Memory B cell (primary cell): Measurements from ENCODE around the gene SOHLH1.
"Not testable (repeated sequence)": the region's sequence is repeated elsewhere in the genome, so short reads cannot be mapped to it uniquely, and the experiment has no call there.

ENCODE experiments used
- ATAC-seq: fragments of 150-1000 bp; cut with Tn5 transposase; 2 replicates; pipeline ENCODE4 v1.10.0; 2021; ENCODE audit warnings: low read depth, mild to moderate bottlenecking, moderate library complexity
- DNase-seq, 2 donors: peaks; one replicate each; pipeline ENCODE4 v3.0.0; 2022; ENCODE audit warnings: low spot score in 2 of 2
- H3K27ac Mint-ChIP-seq: one replicate; pipeline ENCODE4 v1.8.0; 2022; ENCODE audit warnings: mild to moderate bottlenecking, moderate library complexity, mixed read lengths
- H3K27me3 Mint-ChIP-seq: one replicate; pipeline ENCODE4 v1.8.0; 2022; ENCODE audit warnings: mixed read lengths
- H3K36me3 Mint-ChIP-seq: one replicate; pipeline ENCODE4 v1.8.0; 2022; ENCODE audit warnings: mild to moderate bottlenecking, mixed read lengths
- H3K4me1 Mint-ChIP-seq: one replicate; pipeline ENCODE4 v1.8.0; 2022; ENCODE audit warnings: mixed read lengths
- H3K4me3 Mint-ChIP-seq: one replicate; pipeline ENCODE4 v1.8.0; 2022; ENCODE audit warnings: mild to moderate bottlenecking, moderate library complexity, mixed read lengths
- H3K9me3 Mint-ChIP-seq: one replicate; pipeline ENCODE4 v1.8.0; 2022; ENCODE audit warnings: mixed read lengths

Gene SOHLH1

DNA sequence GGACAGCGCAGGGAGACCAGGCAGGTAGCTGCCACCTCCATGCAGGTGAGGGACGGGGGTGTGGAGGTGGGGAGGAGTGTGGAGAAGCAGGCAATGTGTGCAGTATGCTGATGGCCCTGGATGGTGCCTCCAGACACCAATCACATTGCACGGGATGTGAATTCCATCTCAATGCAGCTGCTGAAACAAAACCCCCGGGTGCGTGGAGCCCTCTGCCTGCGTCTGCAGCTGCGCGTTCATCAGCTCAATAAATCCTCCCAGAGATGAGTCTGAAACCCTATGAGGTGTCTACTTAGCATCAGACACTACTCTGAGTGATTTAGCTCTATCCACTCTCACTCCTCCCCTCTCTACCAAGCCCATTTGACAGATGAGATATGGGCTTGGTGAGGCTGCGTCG lies 10.3 kb downstream of the SOHLH1 start:
- Mint-ChIP-seq H3K27me3 (peaks cover 6% of the 10 kb centered on the region), H3K27ac (no peak overlapping the region), H3K4me1 (no peaks in the 10 kb centered on the region), H3K36me3 (no peaks in the 10 kb centered on the region), H3K9me3 (no peaks in the 10 kb centered on the region), H3K4me3 (no peak overlapping the region)
- DNase-seq (no peak), ATAC-seq (no peak)

DNA sequence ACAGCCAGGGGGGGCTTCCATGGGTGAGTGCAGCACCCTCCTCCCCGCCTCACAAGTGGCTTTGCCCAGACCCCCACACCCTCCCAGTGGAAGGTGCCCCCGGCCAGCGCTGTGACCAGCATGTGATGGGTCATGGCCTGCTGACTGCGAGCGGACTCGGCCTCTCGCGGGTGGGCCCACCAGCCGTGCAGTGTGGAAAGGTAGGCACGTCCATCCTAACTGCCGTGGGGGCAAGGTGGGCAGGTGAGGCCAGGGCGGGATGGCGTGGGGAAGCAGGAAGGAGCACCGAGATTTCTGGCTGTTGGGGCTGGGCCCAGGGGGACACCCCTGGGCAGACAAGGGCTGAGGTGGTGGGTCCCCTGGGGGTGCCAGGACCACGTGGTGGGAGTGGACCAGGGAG lies 12.1 kb downstream of the SOHLH1 start:
- H3K9me3 Mint-ChIP-seq: no peaks in the 10 kb centered on the region
- ATAC-seq (no peak), DNase-seq (no peak)
- H3K27me3 Mint-ChIP-seq: peaks cover 16% of the 10 kb centered on the region
- no peak overlapping the region for H3K27ac Mint-ChIP-seq
- no peak overlapping the region for H3K4me3 Mint-ChIP-seq
- H3K36me3 Mint-ChIP-seq: no peaks in the 10 kb centered on the region
- no peaks in the 10 kb centered on the region for H3K4me1 Mint-ChIP-seq

DNA sequence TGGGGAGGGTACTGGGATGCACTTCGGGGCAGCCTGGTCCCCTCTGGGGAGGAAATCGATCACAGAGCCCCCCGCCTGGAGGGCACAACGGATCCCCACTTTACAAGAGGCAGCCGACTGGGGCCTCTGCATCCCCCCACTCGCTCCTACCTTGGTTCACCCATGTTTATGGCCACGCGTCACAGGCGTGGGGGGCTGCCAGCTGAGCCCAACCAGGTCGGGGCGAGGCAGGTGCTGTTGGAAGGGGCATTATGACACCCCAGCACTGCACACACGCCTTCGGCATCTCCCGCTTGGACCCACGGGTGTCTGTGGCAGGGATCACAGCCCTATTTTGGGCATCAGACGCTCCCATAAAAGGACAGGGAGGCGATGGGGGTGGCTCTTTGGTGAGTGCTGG lies 14.6 kb downstream of the SOHLH1 start:
- no peaks in the 10 kb centered on the region for H3K9me3 Mint-ChIP-seq
- ATAC-seq: no peak
- H3K36me3 Mint-ChIP-seq: no peaks in the 10 kb centered on the region
- peaks cover 11% of the 10 kb centered on the region for H3K27me3 Mint-ChIP-seq
- DNase-seq: no peak
- H3K27ac Mint-ChIP-seq: no peak overlapping the region
- H3K4me1 Mint-ChIP-seq: no peaks in the 10 kb centered on the region
- H3K4me3 Mint-ChIP-seq: no peak overlapping the region

DNA sequence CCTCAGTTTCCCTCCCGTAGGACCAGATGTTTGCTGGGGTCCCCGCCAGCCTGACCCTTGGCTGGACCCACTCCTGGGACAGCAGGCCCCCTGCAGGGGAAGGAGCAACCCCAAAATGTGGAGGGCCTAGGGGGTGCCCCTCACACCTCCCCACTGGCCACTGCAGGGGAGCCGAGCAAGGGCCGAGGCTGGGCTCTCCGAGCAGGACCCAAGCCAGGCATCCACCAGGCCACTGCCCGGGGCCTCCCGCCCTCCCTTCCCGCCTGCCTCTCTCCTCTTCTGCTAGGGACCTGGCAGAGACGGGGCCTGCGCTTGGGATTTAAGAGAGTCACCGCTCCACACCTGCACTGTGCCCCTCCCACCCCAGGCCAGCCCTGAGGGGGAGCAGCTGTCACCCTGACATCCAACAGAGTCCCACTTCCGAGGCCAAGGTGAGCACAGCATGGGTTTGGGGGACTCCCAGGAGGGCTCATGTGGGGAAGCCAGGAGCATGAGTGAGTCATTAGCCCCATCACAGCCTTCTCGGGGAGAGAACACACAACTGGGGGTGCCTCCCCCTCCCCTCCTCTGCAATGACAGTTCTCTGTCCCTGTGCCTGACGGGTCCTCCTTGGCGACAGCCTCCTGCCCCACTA lies 15.8 kb downstream of the SOHLH1 start:
- Mint-ChIP-seq H3K27ac (no peak overlapping the region), H3K9me3 (no peaks in the 10 kb centered on the region), H3K27me3 (peaks cover 11% of the 10 kb centered on the region), H3K4me1 (no peaks in the 10 kb centered on the region), H3K4me3 (no peak overlapping the region), H3K36me3 (no peaks in the 10 kb centered on the region)
- ATAC-seq (no peak), DNase-seq (no peak)

DNA sequence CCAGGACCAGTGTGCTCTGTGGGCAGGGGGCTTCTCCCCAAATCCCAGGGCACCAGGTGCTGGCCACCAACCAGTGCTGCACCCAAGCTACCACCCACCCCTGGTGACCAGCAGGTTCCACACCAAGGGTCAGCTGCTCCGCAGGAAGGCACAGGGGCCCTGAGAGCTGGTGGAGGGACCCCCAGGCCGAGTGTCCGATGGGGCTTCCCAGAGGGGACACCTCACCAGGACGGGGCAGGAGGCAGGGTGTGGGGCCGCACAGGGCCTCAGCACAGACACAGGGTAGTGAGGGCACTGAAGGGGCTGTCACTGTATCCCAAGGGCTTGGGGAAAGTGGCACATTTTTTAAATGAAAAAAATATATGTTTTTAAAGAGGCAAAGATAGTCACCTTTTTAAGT lies 18.1 kb downstream of the SOHLH1 start:
- no peaks in the 10 kb centered on the region for H3K9me3 Mint-ChIP-seq

DNA sequence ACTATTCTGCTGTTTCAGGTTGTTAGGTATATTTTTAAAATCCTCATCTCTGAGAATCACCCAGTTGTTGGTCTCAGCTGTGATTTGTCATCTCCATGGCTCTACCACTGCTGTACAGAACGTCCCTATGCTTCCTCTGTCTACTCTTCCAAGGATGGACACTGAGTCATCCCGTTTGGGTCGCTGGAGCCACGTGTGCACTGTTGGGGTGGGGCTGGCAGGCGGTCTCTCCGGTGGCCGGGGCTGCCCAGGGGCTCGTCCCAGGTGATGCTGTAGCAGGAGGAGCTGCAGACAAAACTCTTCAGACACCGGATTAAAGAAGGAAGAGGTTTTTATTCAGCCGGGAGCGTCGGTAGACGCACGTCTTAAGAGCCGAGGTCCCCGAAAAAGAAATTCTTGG lies 19.2 kb downstream of the SOHLH1 start:
- DNase-seq: no peak
- no peaks in the 10 kb centered on the region for H3K36me3 Mint-ChIP-seq
- no peak overlapping the region for H3K4me3 Mint-ChIP-seq
- no peaks in the 10 kb centered on the region for H3K4me1 Mint-ChIP-seq
- no peak overlapping the region for H3K27ac Mint-ChIP-seq
- H3K27me3 Mint-ChIP-seq: peaks cover 11% of the 10 kb centered on the region
- ATAC-seq: no peak
- no peaks in the 10 kb centered on the region for H3K9me3 Mint-ChIP-seq

More for the DNA sequence above, 18.1 kb downstream of the SOHLH1 start:
- DNase-seq (no peak), ATAC-seq (no peak)
- Mint-ChIP-seq H3K36me3 (no peaks in the 10 kb centered on the region), H3K27ac (no peak overlapping the region), H3K4me3 (no peak overlapping the region), H3K27me3 (peaks cover 11% of the 10 kb centered on the region), H3K4me1 (no peaks in the 10 kb centered on the region)

DNA sequence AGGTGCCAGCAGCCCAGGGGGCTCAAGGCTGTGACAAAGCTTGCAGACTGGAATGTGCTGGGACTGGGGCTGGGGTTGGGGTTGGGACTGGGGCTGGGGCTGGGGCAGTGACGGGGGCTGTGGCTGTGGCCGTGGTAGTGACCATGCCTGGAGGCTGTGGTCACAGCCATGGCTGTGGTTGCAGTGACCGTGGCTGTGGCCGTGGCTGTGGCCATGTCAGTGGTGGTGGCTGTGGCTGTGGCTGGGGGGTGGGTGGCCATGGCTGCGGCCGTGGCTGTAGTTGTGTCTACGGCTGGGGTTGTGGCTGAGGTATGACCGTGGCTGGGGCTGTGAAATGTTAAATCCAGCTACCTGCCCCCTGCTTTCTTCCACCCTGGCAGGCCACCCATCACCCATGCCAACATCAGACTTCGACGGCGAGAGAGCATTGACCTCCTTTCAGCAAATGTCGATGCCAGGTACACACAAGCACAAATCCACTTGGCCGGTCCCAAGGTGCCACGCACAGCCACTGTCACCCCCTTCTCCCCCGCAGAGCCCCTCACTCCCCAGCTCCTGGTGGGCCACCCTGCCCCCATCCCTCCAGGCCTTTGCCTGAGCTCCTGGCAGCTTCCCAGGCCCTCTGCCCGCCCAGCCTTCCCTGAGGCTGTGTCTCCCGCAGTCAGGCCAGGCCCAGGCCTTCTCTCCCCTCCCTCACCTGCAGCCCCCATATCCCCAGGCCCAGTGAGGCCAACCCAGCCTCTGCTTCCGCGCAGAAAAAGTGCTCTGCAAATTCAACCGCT lies 20.9 kb downstream of the SOHLH1 start:
- Mint-ChIP-seq H3K27me3 (peaks cover 6% of the 10 kb centered on the region), H3K9me3 (no peaks in the 10 kb centered on the region), H3K36me3 (no peaks in the 10 kb centered on the region), H3K4me1 (no peaks in the 10 kb centered on the region), H3K27ac (no peak overlapping the region), H3K4me3 (no peak overlapping the region)
- no peak for ATAC-seq
- DNase-seq: no peak

DNA sequence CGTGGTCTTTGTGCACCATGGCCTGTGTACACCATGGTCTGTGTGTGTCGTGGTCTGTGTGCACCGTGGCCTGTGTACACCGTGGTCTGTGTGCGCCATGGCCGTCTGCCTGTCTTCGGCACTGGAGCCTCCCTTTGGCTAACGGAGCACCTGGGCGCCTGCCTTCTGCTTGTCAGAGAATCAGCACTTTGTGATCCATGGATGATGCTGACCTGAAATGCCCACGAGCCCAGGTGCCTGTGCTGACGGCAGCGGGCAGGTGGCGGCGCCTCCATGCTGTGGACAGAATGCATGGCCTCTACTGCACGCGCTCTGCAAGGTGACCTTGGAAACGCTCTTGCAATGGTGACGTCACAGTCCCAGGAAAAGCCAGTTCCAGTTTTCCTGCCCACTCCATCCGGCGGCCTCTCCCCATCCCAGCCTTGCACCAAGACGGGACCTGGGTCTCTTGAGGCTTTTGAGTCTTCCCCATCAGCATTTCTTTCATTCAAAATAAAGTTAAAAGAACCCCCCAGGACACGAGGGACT lies 21.6 kb downstream of the SOHLH1 start:
- Mint-ChIP-seq H3K4me3 (no peak overlapping the region), H3K27me3 (peaks cover 3% of the 10 kb centered on the region), H3K9me3 (no peaks in the 10 kb centered on the region), H3K36me3 (no peaks in the 10 kb centered on the region), H3K27ac (no peak overlapping the region), H3K4me1 (no peaks in the 10 kb centered on the region)
- no peak for DNase-seq
- no peak for ATAC-seq

DNA sequence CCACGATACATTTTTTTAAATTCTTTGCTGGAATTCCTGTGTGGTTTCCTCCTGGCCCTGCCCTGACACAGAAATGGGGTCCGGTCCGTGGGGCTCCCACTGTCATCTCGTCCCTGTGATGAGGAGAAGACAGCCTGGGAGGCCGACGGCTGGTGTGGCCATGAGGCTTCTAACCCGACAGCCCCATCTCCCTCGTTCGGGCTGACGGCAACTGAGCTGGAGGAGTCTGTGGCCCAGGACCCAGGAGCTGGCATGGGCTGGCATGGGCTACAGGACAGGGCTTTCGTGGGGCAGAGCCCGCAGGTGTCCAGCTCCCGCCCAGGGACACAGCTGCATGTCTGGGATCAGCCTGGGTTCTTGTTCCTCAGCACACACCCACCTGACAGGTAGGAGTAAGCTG lies 22.4 kb downstream of the SOHLH1 start:
- ATAC-seq (no peak), DNase-seq (no peak)
- no peak overlapping the region for H3K27ac Mint-ChIP-seq
- no peak overlapping the region for H3K4me3 Mint-ChIP-seq
- H3K36me3 Mint-ChIP-seq: no peaks in the 10 kb centered on the region
- no peaks in the 10 kb centered on the region for H3K4me1 Mint-ChIP-seq
- H3K9me3 Mint-ChIP-seq: no peaks in the 10 kb centered on the region
- H3K27me3 Mint-ChIP-seq: peaks cover 3% of the 10 kb centered on the region

DNA sequence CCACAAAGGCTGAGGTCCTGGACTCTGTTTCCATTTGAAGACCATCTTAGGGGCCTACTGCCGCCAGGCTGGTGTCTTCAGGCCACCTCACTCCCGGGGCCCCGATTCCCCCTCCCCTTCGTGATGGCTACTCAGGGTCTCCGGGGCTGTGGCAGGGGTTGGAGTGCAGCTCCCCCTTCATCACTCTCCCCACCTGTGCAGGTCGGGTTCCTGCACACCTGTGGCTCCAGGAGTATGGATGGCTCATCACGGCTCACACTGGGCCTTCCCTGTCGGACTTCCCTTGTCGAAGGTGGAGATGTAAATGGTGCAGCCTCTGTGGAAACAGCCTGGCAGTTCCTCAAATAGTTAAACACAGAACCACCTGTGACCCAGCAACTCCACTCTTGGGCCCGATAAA lies 24.3 kb downstream of the SOHLH1 start:
- Mint-ChIP-seq H3K36me3 (no peaks in the 10 kb centered on the region), H3K4me3 (no peak overlapping the region), H3K9me3 (no peaks in the 10 kb centered on the region), H3K4me1 (no peaks in the 10 kb centered on the region), H3K27ac (no peak overlapping the region), H3K27me3 (peaks cover 3% of the 10 kb centered on the region)
- ATAC-seq: no peak
- DNase-seq: no peak

DNA sequence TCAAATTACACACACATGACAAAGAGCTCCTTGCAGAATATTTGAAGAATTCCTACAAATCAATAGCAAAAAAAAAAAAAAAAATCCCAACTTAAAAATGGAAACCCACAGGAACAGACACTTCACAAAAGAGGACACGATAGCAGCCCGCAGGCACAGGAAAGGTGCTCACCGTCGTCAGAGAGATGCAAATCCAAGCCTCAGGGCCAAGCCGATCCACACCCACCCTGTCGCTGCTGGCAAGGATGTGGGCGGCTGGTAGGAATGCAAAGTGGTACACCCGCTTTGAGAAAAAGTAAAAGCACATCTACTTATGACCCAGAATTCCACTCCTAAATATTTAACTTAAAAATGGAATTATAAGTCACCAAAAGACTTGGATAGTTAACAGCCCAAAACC lies 25.3 kb downstream of the SOHLH1 start:
- Mint-ChIP-seq H3K36me3 (no peaks in the 10 kb centered on the region), H3K4me3 (no peak overlapping the region)

DNA sequence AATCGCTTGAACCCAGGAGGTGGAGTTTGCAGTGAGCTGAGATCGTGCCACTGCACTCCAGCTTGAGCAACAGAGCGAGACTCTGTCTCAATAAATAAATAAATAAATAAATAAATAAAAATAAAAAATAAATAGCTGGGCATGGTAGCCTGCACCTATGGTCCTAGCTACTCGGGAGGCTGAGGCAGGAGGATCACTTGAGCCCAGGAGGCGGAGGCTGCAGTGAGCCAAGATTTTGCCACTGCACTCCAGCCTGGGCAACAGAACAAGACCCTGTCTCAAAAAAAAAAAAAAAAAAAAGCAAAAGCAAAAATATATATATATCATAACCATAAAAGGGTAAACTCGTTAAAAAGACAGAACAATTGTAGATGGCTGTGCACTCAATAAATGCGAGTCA lies 26.5 kb downstream of the SOHLH1 start:
- H3K36me3 Mint-ChIP-seq, ATAC-seq, H3K4me1 Mint-ChIP-seq, H3K27me3 Mint-ChIP-seq, DNase-seq, H3K27ac Mint-ChIP-seq, H3K9me3 Mint-ChIP-seq, H3K4me3 Mint-ChIP-seq: not testable (repeated sequence)

More for the DNA sequence above, 25.3 kb downstream of the SOHLH1 start:
- no peak for DNase-seq
- H3K27ac Mint-ChIP-seq: no peak overlapping the region
- H3K27me3 Mint-ChIP-seq: peaks cover 3% of the 10 kb centered on the region
- H3K4me1 Mint-ChIP-seq: no peaks in the 10 kb centered on the region
- no peaks in the 10 kb centered on the region for H3K9me3 Mint-ChIP-seq
- no peak for ATAC-seq

DNA sequence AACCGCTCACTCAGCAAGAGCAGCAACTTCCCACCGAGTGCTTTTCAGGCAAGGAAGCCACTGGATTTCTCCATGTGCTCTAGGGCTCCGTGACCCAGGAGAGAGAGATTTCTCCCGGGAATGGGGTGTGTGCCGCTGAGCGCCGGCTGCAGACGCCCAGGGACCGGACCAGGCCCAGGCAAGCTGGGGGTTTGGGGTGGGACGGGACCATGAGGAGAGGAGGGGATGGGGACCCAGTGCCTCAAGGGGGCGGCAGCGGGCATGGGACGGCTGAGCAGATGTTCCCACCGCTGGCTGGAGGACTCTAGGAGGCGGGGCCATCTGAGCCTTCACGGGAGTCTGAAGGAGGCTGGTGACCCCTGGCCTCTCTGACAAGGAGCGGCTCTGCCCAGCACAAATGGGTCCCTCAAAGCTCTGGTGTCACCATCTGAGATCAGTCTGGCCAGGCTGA lies 27.7 kb downstream of the SOHLH1 start:
- no peaks in the 10 kb centered on the region for H3K9me3 Mint-ChIP-seq
- peaks cover 5% of the 10 kb centered on the region for H3K27me3 Mint-ChIP-seq
- H3K4me3 Mint-ChIP-seq: no peak overlapping the region
- no peaks in the 10 kb centered on the region for H3K36me3 Mint-ChIP-seq
- ATAC-seq (no peak), DNase-seq (no peak)
- no peak overlapping the region for H3K27ac Mint-ChIP-seq
- H3K4me1 Mint-ChIP-seq: no peaks in the 10 kb centered on the region

DNA sequence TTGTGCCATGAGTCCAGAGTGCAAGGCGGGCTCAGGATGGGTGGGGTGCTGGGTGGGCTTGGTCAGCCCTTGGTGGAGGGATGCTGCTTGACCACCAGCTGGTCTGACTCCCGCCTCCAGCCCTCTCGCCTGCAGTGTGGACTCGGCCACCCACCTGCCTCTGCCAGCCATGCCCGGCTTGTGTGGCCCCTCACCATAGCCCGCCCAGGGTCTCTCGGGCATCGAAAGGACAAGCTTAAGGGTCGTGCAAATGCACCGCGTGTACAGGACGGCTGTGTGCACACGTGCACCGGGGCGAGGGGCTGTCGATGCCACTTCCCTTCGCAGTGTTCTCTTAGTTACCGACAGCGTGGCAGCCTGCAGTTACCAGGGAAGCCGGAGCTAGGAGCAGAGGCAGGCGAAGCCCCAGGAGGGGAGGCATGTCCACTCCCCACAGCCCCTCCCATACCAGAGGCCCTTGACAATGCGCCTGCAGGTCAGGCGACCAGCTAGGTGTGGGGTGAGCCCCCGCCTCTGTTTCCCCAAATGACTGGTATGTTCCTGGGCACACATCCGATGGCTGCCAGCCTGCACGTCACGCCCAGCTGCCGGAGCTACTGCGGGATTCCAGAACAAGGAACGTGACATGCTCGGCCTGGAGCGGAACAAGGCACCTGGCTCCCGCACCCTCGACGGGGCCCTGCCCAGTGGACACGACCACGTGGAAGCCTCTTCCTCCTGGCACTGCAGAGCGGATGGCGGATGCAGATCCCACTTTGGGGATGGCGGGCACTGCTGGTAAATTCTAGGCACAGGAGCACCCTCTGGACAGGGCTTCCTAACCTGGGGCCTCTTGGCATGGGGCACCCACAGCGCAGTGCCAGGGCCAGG lies 28.3 kb downstream of the SOHLH1 start:
- DNase-seq (no peak), ATAC-seq (no peak)
- H3K4me1 Mint-ChIP-seq: no peaks in the 10 kb centered on the region
- peaks cover 5% of the 10 kb centered on the region for H3K27me3 Mint-ChIP-seq
- H3K27ac Mint-ChIP-seq: no peak overlapping the region
- H3K36me3 Mint-ChIP-seq: no peaks in the 10 kb centered on the region
- no peaks in the 10 kb centered on the region for H3K9me3 Mint-ChIP-seq
- H3K4me3 Mint-ChIP-seq: no peak overlapping the region
